Hypothalamus (tissue), 51 donors: Measurements from ENCODE around the gene DLEC1.
"Not testable (repeated sequence)": the region's sequence is repeated elsewhere in the genome, so short reads cannot be mapped to it uniquely, and the experiment has no call there.

ENCODE experiments used
- DNase-seq, 51 donors: peaks; one replicate each; lab custom pipeline; 2025; lab: John Stamatoyannopoulos, UW

The DLEC1 gene

DNA sequence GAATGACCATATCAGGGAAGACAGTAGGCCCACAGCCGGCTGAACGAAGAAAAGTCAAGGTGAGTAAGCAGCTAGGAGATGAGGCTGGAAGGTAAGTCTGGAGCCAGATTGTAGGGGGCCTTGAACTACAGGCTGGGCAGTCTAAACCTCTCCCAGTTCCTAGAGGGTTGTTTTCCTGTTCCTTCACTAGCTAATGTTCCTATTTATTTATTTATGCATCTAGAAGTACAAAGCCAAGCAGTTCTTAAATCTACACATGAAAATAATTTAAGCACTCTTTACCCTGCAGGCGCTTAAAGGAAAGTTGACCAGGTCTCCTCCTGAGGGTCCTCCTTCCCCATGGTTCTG lies 94.2 kb downstream of the DLEC1 start:
- DNase-seq, result no peak

DNA sequence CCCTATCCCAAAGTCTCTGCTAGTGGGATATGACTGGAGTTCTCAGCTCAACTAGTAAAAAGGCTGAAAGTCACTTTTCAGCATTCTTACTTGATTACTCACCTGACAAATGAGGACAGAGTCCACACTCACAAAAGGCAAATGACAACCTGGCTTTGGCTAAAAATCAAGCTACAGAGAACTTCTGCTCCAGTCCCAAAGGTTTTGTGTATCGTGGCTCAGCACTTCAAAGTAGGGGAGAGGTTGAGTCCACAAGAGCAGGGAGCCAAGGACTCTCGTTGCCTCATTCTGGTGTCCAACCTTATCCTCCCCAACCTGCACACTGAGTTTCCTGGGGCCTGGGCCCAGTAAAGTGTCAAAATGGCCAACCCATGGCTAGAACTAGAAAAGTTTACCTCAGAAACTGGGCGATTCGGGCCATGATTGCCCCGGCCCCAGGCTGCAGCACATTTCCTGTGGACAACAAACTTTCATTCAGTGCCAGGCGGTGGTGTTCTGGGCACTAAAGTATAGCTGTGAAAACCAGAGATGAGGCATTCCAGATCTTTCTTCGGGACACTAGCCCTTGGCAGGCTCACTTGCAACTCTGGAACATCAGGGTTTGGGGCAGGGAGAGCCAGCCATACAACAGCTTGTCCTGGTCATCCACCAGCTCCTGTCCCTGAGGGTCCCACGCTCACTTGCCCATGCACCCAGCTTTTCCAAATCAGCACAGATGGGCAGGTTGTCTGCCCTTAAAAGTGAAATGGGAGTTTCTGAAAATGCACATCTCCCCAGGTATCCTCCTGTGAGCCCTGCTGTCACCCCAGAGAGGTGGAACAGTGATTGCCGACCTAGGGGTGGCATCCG lies 94.8 kb downstream of the DLEC1 start:
- DNase-seq, result no peak

DNA sequence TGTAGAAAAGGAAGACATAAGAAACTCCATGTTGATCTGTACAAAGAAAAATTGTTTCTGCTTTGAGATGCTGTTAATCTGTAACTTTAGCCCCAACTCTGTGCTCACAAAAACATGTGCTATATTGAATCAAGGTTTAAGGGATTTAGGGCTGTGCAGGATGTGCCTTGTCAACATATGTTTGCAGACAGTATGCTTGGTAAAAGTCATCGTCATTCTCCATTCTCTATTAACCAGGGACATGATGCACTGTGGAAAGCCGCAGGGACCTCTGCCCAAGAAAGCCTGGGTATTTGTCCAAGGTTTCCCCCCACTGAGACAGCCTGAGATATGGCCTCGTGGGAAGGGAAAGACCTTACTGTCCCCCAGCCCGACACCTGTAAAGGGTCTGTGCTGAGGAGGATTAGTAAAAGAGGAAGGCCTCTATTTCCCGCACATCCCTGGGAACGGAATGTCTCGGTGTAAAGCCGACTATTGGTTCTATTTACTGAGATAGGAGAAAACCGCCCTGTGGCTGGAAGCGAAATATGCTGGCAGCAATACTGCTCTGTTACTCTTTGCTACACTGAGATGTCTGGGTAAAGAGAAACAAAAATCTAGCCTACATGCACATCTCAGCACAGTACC lies 95.6 kb downstream of the DLEC1 start:
- not testable (repeated sequence) for DNase-seq

DNA sequence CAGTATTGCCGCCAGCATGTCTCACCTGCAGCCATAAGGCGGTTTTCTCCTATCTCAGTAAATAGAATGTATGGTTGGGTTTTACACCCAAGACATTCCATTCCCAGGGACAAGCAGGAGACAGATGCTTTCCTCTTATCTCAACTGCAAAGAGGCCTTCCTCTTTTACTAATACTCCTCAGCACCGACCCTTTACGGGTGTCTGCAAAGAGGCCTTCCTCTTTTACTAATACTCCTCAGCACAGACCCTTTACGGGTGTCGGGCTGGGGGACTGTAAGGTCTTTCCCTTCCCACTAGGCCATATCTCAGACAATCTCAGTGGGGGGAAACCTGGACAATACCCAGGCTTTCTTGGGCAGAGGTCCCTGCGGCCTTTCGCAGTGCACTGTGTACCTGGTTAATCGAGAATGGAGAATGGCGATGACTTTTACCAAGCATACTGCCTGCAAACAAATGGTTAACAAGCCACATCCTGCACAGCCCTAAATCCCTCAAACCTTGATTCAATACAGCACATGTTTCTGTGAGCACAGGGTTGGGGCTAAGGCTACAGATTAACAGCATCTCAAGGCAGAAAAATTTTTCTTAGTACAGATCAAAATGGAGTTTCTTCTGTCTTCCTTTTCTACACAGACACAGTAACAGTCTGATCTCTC lies 96.7 kb downstream of the DLEC1 start:
- DNase-seq, result not testable (repeated sequence)

DNA sequence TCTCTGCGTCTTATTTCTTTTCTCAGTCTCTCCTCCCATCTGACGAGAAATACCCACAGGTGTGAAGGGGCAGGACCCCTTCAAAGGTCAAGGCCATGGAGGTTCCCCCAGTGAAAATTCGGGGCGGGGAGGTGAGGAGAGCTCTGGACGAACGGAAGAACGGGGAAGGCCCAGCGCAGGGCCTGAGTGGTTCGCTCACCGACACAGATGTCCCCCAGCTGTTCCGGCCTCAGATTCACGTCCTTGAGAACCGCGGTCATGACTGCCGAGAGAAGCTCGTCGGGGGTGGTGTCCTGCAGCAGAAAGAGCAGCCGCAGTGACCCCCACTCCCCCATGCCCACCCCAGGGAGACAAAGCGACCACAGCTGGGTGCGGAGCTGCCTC lies 97.4 kb downstream of the DLEC1 start:
- peak in 1 of 51 donors; percentile 32 for DNase-seq

DNA sequence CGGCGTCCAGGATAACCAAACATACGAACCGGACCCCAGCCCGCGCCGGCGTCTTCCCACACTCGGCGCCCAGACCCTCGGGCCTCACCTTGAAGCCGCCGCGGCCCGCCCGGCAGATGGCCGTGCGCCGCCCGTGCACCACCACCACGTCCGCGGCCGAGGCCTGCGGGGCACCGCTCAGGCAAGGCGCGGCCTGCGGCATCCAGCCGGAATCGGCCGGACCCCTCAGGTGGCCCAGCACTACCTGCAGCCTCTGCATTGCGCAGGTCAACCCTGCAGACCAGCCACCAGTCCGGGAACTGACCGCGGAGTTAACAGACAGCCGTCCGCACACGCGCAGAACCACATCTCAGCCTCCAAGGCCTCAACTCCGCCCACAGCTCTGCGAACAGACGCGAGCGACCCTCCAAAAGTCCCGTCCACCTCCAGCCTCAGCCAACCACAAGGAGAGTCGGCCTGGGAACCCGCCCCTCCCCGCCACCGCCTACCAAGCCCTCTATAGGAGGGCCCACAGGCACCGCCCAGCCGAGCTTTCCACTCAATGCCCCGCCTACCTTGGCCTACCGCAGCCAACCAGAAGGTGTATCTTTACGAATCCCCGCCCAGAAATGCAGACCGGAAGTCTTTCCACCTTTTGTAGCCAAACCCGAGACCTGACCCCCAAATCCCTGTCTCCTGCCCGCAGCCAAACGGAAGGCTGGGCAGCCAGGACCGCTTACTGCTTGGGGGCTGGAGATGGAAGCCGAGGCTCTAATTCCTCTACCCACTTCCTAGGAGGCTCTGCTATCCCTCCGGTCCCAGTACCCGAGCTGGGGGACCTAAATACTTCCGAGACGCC lies 98.0 kb downstream of the DLEC1 start, which contains the start of gene ACAA1:
TSS of gene ACAA1 (minus strand) at position 351 of the 838 bp plus-strand sequence. CDS start at position 259, 92 bp downstream.
- DNase-seq, result peak; percentile 77 to 100 (median 98)

DNA sequence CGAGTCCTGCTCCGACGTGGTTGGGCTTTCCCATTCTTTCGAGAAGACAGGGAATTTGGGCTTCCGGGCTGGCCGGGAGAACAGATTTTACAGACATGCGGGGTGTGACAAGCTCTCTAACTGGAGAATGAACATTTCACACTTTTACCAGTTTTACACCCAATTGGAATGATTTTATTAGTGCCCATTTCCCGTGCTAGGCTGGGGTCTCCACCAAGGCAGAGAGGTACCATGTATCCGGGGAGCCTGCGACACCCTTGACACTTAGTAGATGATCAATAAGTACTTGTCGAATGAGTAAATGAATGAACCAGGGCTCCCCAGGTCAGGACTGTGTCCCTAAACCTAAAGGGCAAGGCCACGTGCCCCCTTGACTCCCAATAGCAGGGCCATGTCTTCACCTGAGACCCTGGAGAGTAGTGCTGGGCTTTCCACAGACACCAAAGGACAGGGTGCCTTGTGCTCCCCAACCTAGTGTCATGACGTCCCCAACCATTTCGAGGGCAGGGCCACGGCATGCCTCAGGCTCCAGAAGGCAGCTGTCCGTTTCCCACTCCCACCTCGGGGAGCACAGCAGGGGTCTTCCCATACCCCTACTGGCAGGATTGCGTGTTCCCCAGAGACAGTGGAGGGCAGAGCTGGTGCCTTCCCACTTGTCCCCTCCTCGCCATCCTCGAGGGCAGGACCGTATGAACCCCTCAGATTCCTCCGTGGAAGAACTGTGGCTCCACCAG lies 98.8 kb downstream of the DLEC1 start:
- DNase-seq, result peak in 4 of 51 donors; percentile 14 to 59 (median 38)

DNA sequence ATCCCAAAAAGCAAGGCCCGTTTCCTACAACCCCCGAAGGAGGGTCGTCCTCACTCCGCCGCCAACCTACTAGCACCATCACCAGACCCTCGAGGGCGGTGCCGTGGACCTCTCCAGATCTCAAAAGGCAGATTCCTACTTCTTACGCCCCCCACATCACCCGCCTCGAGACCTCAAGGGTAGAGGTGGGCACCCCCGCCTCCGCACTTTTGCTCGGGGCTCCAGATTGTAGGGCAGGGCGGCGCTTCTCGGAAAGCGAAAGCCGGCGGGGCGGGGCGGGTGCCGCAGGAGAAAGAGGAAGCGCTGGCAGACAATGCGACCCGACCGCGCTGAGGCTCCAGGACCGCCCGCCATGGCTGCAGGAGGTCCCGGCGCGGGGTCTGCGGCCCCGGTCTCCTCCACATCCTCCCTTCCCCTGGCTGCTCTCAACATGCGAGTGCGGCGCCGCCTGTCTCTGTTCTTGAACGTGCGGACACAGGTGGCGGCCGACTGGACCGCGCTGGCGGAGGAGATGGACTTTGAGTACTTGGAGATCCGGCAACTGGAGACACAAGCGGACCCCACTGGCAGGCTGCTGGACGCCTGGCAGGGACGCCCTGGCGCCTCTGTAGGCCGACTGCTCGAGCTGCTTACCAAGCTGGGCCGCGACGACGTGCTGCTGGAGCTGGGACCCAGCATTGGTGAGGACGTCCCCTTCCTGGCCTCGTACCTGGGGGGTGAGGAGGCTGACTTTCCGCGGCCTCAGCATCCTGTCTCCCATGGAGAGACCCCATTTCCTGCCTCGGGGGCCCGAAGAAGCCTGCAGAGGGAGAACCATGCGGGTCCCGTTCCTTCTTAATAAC lies 99.6 kb downstream of the DLEC1 start, which contains the start of gene MYD88:
TSS of gene MYD88 (plus strand) at position 313 of the 842 bp plus-strand sequence. CDS start at position 353, 40 bp downstream.
- peak in 42 of 51 donors; percentile 3 to 74 (median 52) for DNase-seq

DNA sequence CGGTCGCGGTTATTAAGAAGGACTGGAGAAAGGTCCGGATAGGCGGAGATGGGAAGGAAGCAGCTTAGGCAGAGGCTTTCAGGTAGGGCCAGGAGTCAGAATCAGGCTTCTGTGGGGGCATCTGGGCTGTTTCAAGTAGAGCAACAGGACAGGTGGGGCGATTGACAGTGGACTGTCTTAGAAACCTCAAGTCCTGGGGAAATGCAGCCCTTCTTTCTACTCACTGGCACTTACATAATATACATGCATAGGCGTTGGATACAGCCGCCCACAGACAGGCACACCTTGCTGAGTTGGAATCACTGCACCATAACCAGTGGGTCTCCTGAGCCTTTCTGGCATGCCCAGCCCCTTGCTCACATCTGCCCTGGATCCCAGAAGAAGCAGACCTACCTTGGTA lies 100.2 kb downstream of the DLEC1 start:
- no peak for DNase-seq

DNA sequence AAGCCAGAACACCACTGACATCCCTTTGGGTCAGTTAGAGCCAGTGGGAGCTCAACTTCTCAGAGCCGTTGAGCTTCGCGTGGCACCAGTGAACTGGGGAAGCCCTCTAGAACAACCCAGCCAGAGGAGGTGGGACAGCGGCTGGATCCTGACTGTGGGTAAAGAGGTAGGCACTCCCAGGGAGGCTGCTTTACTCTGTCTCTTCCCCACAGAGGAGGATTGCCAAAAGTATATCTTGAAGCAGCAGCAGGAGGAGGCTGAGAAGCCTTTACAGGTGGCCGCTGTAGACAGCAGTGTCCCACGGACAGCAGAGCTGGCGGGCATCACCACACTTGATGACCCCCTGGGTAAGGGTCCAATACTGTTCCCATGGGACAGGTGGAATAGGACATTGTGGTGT lies 100.6 kb downstream of the DLEC1 start:
- DNase-seq, result no peak

DNA sequence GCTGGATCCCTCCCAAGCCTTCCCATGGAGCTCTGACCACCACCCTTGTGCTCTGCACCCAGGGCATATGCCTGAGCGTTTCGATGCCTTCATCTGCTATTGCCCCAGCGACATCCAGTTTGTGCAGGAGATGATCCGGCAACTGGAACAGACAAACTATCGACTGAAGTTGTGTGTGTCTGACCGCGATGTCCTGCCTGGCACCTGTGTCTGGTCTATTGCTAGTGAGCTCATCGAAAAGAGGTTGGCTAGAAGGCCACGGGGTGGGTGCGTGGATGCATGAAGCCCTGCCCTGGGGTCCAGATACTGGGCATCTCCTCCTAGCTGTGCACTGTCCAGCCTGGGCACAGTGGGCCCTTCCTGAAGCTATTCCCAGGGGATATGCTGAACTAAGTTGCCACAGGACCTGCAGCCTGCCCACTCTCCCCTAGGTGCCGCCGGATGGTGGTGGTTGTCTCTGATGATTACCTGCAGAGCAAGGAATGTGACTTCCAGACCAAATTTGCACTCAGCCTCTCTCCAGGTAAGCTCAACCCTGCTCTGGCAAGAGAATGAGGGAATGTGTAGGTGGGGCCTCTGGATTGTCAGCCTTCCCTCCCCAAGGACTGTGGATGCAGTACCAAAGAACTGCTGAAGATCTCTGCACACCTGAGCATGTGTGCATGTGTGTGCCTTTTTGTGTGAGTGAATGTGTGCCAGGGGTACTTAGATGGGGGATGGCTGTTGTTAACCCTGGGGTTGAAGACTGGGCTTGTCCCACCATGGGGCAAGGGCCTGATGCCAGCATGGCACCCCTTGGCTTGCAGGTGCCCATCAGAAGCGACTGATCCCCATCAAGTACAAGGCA lies 101.5 kb downstream of the DLEC1 start:
- no peak for DNase-seq

DNA sequence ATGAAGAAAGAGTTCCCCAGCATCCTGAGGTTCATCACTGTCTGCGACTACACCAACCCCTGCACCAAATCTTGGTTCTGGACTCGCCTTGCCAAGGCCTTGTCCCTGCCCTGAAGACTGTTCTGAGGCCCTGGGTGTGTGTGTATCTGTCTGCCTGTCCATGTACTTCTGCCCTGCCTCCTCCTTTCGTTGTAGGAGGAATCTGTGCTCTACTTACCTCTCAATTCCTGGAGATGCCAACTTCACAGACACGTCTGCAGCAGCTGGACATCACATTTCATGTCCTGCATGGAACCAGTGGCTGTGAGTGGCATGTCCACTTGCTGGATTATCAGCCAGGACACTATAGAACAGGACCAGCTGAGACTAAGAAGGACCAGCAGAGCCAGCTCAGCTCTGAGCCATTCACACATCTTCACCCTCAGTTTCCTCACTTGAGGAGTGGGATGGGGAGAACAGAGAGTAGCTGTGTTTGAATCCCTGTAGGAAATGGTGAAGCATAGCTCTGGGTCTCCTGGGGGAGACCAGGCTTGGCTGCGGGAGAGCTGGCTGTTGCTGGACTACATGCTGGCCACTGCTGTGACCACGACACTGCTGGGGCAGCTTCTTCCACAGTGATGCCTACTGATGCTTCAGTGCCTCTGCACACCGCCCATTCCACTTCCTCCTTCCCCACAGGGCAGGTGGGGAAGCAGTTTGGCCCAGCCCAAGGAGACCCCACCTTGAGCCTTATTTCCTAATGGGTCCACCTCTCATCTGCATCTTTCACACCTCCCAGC lies 102.4 kb downstream of the DLEC1 start:
- no peak for DNase-seq

DNA sequence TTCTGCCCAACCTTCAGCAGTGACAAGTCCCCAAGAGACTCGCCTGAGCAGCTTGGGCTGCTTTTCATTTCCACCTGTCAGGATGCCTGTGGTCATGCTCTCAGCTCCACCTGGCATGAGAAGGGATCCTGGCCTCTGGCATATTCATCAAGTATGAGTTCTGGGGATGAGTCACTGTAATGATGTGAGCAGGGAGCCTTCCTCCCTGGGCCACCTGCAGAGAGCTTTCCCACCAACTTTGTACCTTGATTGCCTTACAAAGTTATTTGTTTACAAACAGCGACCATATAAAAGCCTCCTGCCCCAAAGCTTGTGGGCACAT lies 102.9 kb downstream of the DLEC1 start:
- DNase-seq, result no peak

DNA sequence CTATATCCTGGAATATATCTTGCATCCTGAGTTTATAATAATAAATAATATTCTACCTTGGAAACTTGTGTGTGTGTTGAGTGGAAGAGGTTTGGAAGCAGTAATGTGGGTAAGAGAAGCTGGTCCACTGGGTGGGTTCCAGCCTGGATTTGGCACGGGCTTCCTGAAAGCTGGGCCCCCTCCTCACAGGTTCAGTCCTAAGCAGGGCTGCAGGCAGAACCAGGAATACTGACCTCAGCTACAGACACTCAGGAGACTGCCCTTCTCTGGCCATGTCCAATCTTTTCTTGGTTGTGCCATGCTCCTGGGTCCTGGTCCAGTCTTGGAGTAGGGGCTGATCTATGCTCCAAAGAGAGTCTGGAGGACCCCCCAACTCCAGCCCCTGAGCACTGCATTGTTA lies 104.0 kb downstream of the DLEC1 start:
- no peak for DNase-seq

DNA sequence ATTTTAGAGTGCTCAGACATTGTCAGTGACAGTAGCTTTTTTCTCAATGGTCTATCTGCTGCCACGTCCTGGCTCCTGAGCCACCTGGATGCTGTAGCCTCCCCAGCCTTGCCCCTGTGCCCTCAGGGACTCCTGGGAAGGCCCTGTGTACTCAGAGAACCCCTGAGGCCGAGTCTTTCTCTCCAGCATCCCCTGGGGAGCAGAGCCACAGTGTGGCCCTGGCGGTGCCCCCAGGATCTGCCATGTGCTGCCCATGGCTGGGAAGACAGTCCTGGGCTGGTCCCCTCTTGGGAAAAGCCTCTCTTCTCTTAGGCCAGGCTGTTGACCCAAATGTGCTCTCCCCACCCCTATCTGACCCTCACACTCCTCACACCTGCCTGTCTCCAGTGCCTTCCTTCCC lies 104.5 kb downstream of the DLEC1 start:
- no peak for DNase-seq

DNA sequence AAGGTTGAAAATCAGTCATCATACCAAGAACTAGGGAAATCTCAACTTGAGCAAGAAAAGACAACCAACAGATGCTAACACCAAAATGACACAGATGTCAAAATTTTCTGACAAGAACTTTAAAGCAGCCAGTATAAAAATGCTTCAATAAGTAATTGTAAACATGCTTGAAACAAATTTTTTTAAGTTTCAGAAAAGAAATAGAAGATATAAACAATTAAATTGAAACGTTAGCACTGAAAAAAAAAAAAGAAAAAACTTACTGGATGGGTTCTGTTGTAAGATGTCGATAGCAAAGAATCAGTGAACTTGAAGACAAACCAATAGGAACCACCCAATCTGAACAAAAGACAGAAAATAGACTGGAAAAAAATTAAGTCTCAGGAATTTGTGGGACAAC lies 107.5 kb downstream of the DLEC1 start:
- DNase-seq, result no peak

DNA sequence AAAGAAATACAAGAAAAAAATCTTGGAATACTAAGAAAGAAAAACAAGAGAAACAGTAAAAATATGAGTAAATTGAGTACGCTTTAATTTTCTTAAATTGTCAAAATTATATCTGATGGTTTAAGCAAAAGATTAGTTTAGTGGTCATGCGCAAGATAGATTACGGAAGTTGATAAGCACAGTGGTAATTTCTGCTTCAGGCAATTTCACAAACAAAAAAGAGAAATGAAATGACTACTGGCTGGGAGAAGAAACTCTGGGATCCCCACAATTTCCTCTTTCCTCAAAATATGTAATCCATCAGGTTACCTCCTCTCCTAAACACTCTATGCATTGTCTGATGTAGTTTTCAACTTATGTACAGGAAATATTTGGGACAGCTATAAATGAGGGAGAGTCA lies 108.4 kb downstream of the DLEC1 start:
- no peak for DNase-seq
